Right renal pelvis (tissue), 4 donors: ENCODE measurements around the gene LURAP1L. TPM values are rescaled to one million over a fixed set of nuclear protein-coding genes. Genes with fewer than 3 reads are reported as not detected.
A peak's percentile ranks its signal among the peaks of the same experiment; 100 is the strongest.

Experiments
- DNase-seq, 4 donors: peaks; one replicate each; pipeline ENCODE4 v3.0.0-alpha.2; 2013; ENCODE audit warnings: low read depth in 4 of 4, low spot score in 3 of 4, missing footprints in 1 of 4
- polyA plus RNA-seq, 4 donors: library from polyadenylated mRNA; unstranded; fragments of 120-200 nt; gene quantifications; one replicate each; pipeline ENCODE4 v1.2.1, GENCODE V29; 2013; ENCODE audit not compliant: insufficient read length in 4 of 4

LURAP1L gene
- 10 to 100 TPM; 22.5 to 23.8 (median 22.9) TPM for polyA plus RNA-seq

GRCh38 chr9:12774861-12775678 is at the start of gene LURAP1L:
Gene LURAP1L (plus strand): TSS chr9:12775020. CDS start chr9:12775716, 696 bp downstream.
- peak; percentile 55 to 81 (median 62) for DNase-seq

- no peak for DNase-seq
Measured at GRCh38 chr9:12726795-12727194, 48.0 kb upstream of the LURAP1L start.

- DNase-seq = no peak
Measured at GRCh38 chr9:12730198-12730597, 44.6 kb upstream of the LURAP1L start.

GRCh38 chr9:12730927-12731326 is 43.9 kb upstream of the LURAP1L start:
- no peak for DNase-seq

GRCh38 chr9:12732971-12733370 is 41.8 kb upstream of the LURAP1L start:
- DNase-seq = no peak

- DNase-seq = no peak
Measured at GRCh38 chr9:12735665-12736064, 39.2 kb upstream of the LURAP1L start.

GRCh38 chr9:12737871-12738270 is 36.9 kb upstream of the LURAP1L start:
- DNase-seq = no peak

GRCh38 chr9:12739014-12739652 is 35.7 kb upstream of the LURAP1L start:
- DNase-seq = no peak

GRCh38 chr9:12740845-12741244 is 34.0 kb upstream of the LURAP1L start:
- no peak for DNase-seq

GRCh38 chr9:12748016-12748415 is 26.8 kb upstream of the LURAP1L start:
- DNase-seq = no peak

GRCh38 chr9:12748954-12749353 is 25.9 kb upstream of the LURAP1L start:
- no peak for DNase-seq

GRCh38 chr9:12753931-12754330 is 20.9 kb upstream of the LURAP1L start:
- DNase-seq = no peak

GRCh38 chr9:12759761-12760160 is 15.1 kb upstream of the LURAP1L start:
- no peak for DNase-seq

GRCh38 chr9:12760758-12761157 is 14.1 kb upstream of the LURAP1L start:
- no peak for DNase-seq

- no peak for DNase-seq
Measured at GRCh38 chr9:12764150-12764549, 10.7 kb upstream of the LURAP1L start.

- no peak for DNase-seq
Measured at GRCh38 chr9:12765088-12765798, 9.6 kb upstream of the LURAP1L start.

GRCh38 chr9:12766357-12766756 is 8.5 kb upstream of the LURAP1L start:
- DNase-seq = no peak

- DNase-seq = no peak
Measured at GRCh38 chr9:12770261-12770660, 4.6 kb upstream of the LURAP1L start.

GRCh38 chr9:12771891-12772290 is 2.9 kb upstream of the LURAP1L start:
- DNase-seq = no peak

- DNase-seq = no peak
Measured at GRCh38 chr9:12773562-12773961, 1.3 kb upstream of the LURAP1L start.
